GM18520 (cell line): Measurements from ENCODE around the gene BICD1.
A peak's percentile ranks its signal among the peaks of the same experiment; 100 is the strongest.

Experiments
- ATAC-seq: cut with Tn5 transposase; IDR thresholded peaks from one replicate; pipeline ENCODE4 v1.9.1; 2021; ENCODE audit not compliant: unreplicated experiment

Gene BICD1

GRCh38 chr12:32240162-32240561 lies 133.5 kb downstream of the BICD1 start:
- ATAC-seq = no peak

DNA sequence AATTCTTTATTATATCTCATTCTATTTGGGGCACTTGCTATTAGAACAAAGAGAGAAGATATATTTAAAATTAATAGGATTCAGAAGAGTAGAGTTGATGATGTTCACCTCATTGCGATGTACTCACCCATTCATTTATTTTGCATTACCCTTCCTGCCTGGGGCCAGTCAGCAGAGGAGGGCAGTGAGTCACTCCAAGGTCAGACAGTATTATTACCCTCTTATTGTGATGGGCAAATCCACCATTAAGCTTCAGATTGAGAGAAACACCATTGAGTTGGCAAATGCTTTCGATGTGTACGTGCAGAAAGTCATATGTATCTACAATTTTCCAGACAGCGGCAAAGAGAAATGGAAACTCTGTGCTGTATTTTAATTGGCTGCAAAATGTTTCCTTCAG lies 134.2 kb downstream of the BICD1 start:
- ATAC-seq = no peak

DNA sequence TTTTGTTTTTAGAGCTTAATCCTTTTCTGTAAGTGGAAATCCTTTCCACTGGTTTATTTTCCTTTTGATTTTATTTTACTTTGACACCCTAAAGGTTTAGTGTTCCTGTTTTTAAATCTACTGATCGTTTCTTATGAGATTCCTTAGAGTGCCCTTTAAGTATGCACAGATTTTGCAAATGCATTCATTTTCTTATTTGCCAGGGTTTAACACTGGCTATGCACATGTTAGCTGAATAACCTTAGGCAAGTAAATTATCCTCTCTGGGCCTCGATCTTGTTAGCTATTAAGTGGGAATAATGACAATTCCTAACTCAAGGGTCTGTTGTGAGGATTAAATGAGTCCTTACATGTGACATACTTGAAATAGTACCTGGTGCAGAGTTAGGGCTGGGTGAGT lies 136.0 kb downstream of the BICD1 start:
- no peak for ATAC-seq

- no peak for ATAC-seq
These were observed 141.9 kb downstream of the BICD1 start for GRCh38 chr12:32248441-32249140.

DNA sequence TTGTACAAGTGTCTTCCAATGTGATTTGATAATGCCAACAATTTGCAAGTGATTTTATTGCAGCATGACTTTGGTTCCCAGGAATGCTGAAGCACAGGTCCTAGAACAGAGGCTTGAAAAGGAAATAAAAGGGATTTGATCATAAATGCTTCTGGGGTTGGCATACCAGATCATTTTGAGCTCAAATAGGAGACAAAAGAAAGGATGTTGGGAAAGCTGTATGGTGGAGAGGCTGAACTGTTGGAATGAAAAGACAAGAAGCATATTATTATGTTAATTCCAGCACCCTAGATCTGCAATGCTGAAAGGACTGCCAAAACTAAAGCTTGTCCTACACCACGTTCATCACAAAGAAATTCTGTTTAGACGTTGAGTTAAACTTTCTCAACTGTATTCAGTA lies 143.1 kb downstream of the BICD1 start:
- ATAC-seq = no peak

- peak; percentile 91 for ATAC-seq
These were observed 145.8 kb downstream of the BICD1 start for GRCh38 chr12:32252199-32253073.

- ATAC-seq = no peak
These were observed 146.6 kb downstream of the BICD1 start for GRCh38 chr12:32253154-32253790.

GRCh38 chr12:32254260-32254956 lies 147.8 kb downstream of the BICD1 start:
- ATAC-seq = no peak

GRCh38 chr12:32255588-32255987 lies 148.9 kb downstream of the BICD1 start:
- no peak for ATAC-seq

- no peak for ATAC-seq
These were observed 151.2 kb downstream of the BICD1 start for GRCh38 chr12:32257695-32258496.

DNA sequence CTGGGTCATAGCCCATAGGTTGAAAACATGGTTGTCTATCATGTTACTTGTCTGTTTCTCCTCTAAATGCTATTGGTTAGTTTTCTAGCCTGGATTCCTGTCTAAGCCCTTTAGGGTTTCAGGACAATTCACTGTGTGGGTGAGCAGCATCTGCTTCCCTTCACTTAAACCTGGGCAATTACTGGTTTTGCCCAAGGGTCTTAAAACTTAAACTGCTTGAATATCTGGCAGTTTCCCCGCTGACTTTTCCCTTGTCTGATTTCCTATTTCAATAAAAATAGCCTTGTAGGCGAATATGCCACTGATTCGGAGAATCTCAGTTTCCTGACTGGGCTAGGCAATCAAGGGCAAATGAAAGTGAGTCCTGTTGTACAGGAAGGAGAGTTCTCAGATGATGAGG lies 154.0 kb downstream of the BICD1 start:
- no peak for ATAC-seq

- no peak for ATAC-seq
These were observed 155.0 kb downstream of the BICD1 start for GRCh38 chr12:32261638-32262037.

GRCh38 chr12:32264961-32265360 lies 158.3 kb downstream of the BICD1 start:
- ATAC-seq = no peak

DNA sequence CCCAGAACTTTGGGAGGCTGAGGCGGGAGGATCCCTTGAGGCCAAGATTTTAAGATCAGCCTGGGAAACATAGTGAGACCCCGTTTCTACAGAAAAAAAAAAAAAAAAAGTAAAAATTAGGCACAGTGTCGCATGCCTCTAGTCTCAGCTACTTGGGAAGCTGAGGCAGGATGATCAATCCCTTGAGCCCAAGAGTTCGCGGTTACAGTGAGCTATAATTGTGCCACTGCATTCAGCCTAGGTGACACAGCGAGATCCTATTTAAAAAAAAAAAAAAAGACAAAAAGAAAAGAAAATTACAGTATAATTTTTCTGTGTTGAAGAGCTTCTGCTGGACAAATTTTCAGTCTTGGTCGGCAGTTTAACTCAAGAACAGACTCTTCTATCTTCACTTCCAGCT lies 158.8 kb downstream of the BICD1 start:
- ATAC-seq = no peak

- ATAC-seq = no peak
These were observed 159.3 kb downstream of the BICD1 start for GRCh38 chr12:32265951-32266350.

GRCh38 chr12:32266756-32267155 lies 160.1 kb downstream of the BICD1 start:
- no peak for ATAC-seq

DNA sequence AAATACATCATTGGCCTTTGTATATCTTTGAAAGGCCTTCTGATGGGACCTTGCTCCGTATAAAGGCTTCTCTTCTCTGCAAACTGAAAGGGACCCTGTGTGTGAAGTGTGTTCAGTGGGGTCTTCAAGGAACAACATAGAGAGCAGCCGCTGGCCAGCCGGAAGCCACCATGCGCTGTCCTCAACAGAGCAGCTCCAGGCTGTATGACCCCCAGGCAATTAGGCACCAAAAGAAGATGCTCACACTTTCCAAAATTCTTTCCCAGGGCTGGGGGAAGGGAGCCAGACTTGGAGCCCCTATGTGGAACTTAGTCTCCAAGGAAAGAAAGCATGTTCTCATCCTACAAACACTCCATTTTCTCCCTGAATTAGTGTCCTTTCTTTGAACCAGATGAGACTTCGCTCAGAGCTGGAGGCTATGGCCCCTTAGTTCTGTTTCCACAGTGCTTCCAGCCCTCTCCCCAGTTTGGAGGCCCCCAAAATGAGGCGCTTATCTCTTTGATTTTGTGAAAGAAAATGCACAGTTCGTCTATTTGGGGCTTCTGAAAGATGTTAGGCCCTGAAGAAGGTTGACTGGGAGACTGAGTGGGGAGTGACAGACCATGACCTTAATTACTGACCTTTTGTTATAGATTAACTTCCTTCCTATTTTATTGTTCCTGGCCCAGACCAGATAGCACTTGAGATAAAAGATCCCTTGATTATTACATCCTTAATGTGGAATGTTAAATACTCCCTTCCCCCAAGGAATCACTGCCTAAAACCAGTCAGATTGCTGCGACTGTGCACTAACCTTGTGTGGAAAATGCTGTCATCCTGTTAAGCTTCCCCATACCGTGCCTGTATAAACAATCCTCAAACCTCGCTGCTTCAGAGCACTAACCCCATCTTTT lies 164.4 kb downstream of the BICD1 start:
- ATAC-seq = no peak

GRCh38 chr12:32272465-32272864 lies 165.8 kb downstream of the BICD1 start:
- peak; percentile 4 for ATAC-seq

GRCh38 chr12:32273063-32273522 lies 166.4 kb downstream of the BICD1 start:
- ATAC-seq = peak; percentile 64
